ENCODE results near the gene SDHAF2.

The SDHAF2 gene

GRCh38 chr11:61475433-61475832, 45.5 kb downstream of the SDHAF2 start:
- ATAC-seq, result no peak
- TF ChIP-seq TSHZ2 (CRISPR knock-in tag; IDR thresholded peaks at IDR 0.05) (no peak), ZC3H10 (CRISPR knock-in tag; IDR thresholded peaks at IDR 0.05) (no peak), ZNF8 (CRISPR knock-in tag; IDR thresholded peaks at IDR 0.05) (no peak), ZFP30 (CRISPR knock-in tag; IDR thresholded peaks at IDR 0.05) (no peak), POU6F1 (CRISPR knock-in tag; IDR thresholded peaks at IDR 0.05; ENCODE audit: borderline replicate concordance, low read depth) (no peak), RARB (CRISPR knock-in tag; IDR thresholded peaks at IDR 0.05) (no peak)

GRCh38 chr11:61476371-61476770, 46.4 kb downstream of the SDHAF2 start:
- no peak for ATAC-seq

GRCh38 chr11:61477126-61477525, 47.2 kb downstream of the SDHAF2 start:
- TF ChIP-seq BACH2 (CRISPR knock-in tag; IDR thresholded peaks at IDR 0.05; ENCODE audit: borderline replicate concordance), result no peak
- TF ChIP-seq ARNTL (CRISPR knock-in tag; IDR thresholded peaks at IDR 0.05; ENCODE audit: borderline replicate concordance, low read depth), result no peak
- TF ChIP-seq CREB5 (CRISPR knock-in tag; IDR thresholded peaks at IDR 0.05; ENCODE audit: low read depth), result no peak
- TF ChIP-seq CSRNP3 (CRISPR knock-in tag; IDR thresholded peaks at IDR 0.05), result no peak
- no peak for TF ChIP-seq OSR1 (CRISPR knock-in tag; IDR thresholded peaks at IDR 0.05)
- no peak for TF ChIP-seq TOX (CRISPR knock-in tag; IDR thresholded peaks at IDR 0.05; ENCODE audit: borderline replicate concordance)
- ATAC-seq, result no peak

More at GRCh38 chr11:61476371-61476770, 46.4 kb downstream of the SDHAF2 start:
- TF ChIP-seq POU6F1 (CRISPR knock-in tag; IDR thresholded peaks at IDR 0.05; ENCODE audit: borderline replicate concordance, low read depth) (no peak), TCF4 (CRISPR knock-in tag; IDR thresholded peaks at IDR 0.05; ENCODE audit: borderline replicate concordance) (no peak)

GRCh38 chr11:61477727-61478148, 47.8 kb downstream of the SDHAF2 start:
- ATAC-seq, result peak; percentile 60
- TF ChIP-seq TOX (CRISPR knock-in tag; IDR thresholded peaks at IDR 0.05; ENCODE audit: borderline replicate concordance) (no peak), SNAI2 (CRISPR knock-in tag; IDR thresholded peaks at IDR 0.05) (no peak), OSR1 (CRISPR knock-in tag; IDR thresholded peaks at IDR 0.05) (no peak), BACH2 (CRISPR knock-in tag; IDR thresholded peaks at IDR 0.05; ENCODE audit: borderline replicate concordance) (no peak), CSDC2 (CRISPR knock-in tag; IDR thresholded peaks at IDR 0.05) (no peak), CREB5 (CRISPR knock-in tag; IDR thresholded peaks at IDR 0.05; ENCODE audit: low read depth) (no peak), PATZ1 (CRISPR knock-in tag; IDR thresholded peaks at IDR 0.05; ENCODE audit: borderline replicate concordance) (no peak), ZFP30 (CRISPR knock-in tag; IDR thresholded peaks at IDR 0.05) (no peak), CSRNP3 (CRISPR knock-in tag; IDR thresholded peaks at IDR 0.05) (no peak), ZC3H10 (CRISPR knock-in tag; IDR thresholded peaks at IDR 0.05) (no peak), ZFP3 (CRISPR knock-in tag; IDR thresholded peaks at IDR 0.05) (no peak), TCF4 (CRISPR knock-in tag; IDR thresholded peaks at IDR 0.05; ENCODE audit: borderline replicate concordance) (no peak), ZNF565 (CRISPR knock-in tag; conservative IDR thresholded peaks at IDR 0.05; ENCODE audit: low read depth) (no peak)

Measured in SK-N-SH treated with all-trans-retinoic acid at 6 μM for 48 hours (cell line).